Ishikawa (cell line): Measurements from ENCODE around the gene FNBP1.

Experiments
- CEBPB ChIP-seq: IDR thresholded peaks from 2 replicates; pipeline ENCODE4 v1.6.1; 2012
- CREB1 ChIP-seq: IDR thresholded peaks from 2 replicates; pipeline ENCODE4 v1.6.1; 2012; ENCODE audit warnings: low read depth
- EGR1 ChIP-seq: IDR thresholded peaks from 2 replicates; pipeline ENCODE4 v1.6.1; 2012
- EP300 ChIP-seq: IDR thresholded peaks from 2 replicates; pipeline ENCODE4 v1.6.1; 2012; ENCODE audit warnings: borderline replicate concordance
- FOXM1 ChIP-seq: IDR thresholded peaks from 2 replicates; pipeline ENCODE4 v1.6.1; 2012; ENCODE audit warnings: low read depth, borderline replicate concordance
- MAX ChIP-seq: IDR thresholded peaks from 2 replicates; pipeline ENCODE4 v1.6.1; 2012
- NFIC ChIP-seq: IDR thresholded peaks from 2 replicates; pipeline ENCODE4 v1.6.1; 2012
- RAD21 ChIP-seq: IDR thresholded peaks from 2 replicates; pipeline ENCODE4 v1.6.1; 2012; ENCODE audit warnings: low read depth
- REST ChIP-seq: IDR thresholded peaks from 2 replicates; pipeline ENCODE4 v1.6.1; 2012; ENCODE audit warnings: low read depth, mild to moderate bottlenecking
- TAF1 ChIP-seq: IDR thresholded peaks from 2 replicates; pipeline ENCODE4 v1.6.1; 2012; ENCODE audit warnings: low read depth, mild to moderate bottlenecking
- TCF12 ChIP-seq: IDR thresholded peaks from 2 replicates; pipeline ENCODE4 v1.6.1; 2012; ENCODE audit warnings: low read depth
- TEAD4 ChIP-seq: IDR thresholded peaks from 2 replicates; pipeline ENCODE4 v1.6.1; 2012
- USF1 ChIP-seq: IDR thresholded peaks from 2 replicates; pipeline ENCODE4 v1.6.1; 2012
- YY1 ChIP-seq: IDR thresholded peaks from 2 replicates; pipeline ENCODE4 v1.6.1; 2012; ENCODE audit warnings: low read depth
- ZBTB7A ChIP-seq: IDR thresholded peaks from 2 replicates; pipeline ENCODE4 v1.6.1; 2012; ENCODE audit warnings: low read depth

Gene FNBP1

GRCh38 chr9:129850821-129851550 lies 192.0 kb downstream of the FNBP1 start:
- TF ChIP-seq RAD21, result no peak
- no peak for TF ChIP-seq USF1
- TF ChIP-seq EP300, result no peak
- TF ChIP-seq CREB1, result no peak
- TF ChIP-seq CEBPB, result no peak
- TF ChIP-seq TEAD4, result no peak
- TF ChIP-seq FOXM1, result no peak
- no peak for TF ChIP-seq TAF1
- no peak for TF ChIP-seq REST
- no peak for TF ChIP-seq TCF12
- no peak for TF ChIP-seq YY1

GRCh38 chr9:129849901-129850300 lies 193.1 kb downstream of the FNBP1 start:
- TF ChIP-seq MAX, result no peak

GRCh38 chr9:129848712-129849441 lies 194.1 kb downstream of the FNBP1 start:
- no peak for TF ChIP-seq NFIC
- TF ChIP-seq TCF12, result no peak
- no peak for TF ChIP-seq CEBPB
- no peak for TF ChIP-seq ZBTB7A
- no peak for TF ChIP-seq FOXM1
- TF ChIP-seq EP300, result no peak
- no peak for TF ChIP-seq YY1
- no peak for TF ChIP-seq MAX
- no peak for TF ChIP-seq TEAD4
- no peak for TF ChIP-seq USF1
- TF ChIP-seq RAD21, result no peak
- TF ChIP-seq REST, result no peak

GRCh38 chr9:129845373-129845772 lies 197.6 kb downstream of the FNBP1 start:
- TF ChIP-seq YY1 (no peak), TAF1 (no peak), CEBPB (no peak), FOXM1 (no peak), NFIC (no peak), TCF12 (no peak), ZBTB7A (no peak), EGR1 (no peak)

GRCh38 chr9:129841071-129841470 lies 201.9 kb downstream of the FNBP1 start:
- TF ChIP-seq ZBTB7A (no peak), EGR1 (no peak), REST (no peak), MAX (no peak), CREB1 (no peak), CEBPB (no peak), TEAD4 (no peak), NFIC (no peak), RAD21 (no peak), USF1 (no peak), FOXM1 (no peak), TCF12 (no peak), TAF1 (no peak), YY1 (no peak), EP300 (no peak)
